DMS153 (cell line): ENCODE data around the gene TSN.
"Not testable (repeated sequence)": the region's sequence is repeated elsewhere in the genome, so short reads cannot be mapped to it uniquely, and the experiment has no call there.

Experiments
- DNase-seq: peaks from one replicate; lab custom pipeline; 2025; lab: John Stamatoyannopoulos, UW

The TSN gene

GRCh38 chr2:121755237-121756111 lies at the start of gene TSN:
Gene TSN, plus strand, starts transcription at chr2:121755651. Its CDS starts 129 bp downstream, at chr2:121755780.
- peak; percentile 95 for DNase-seq

- DNase-seq = no peak
Observed at GRCh38 chr2:121705958-121706357, 49.5 kb upstream of the TSN start.

DNA sequence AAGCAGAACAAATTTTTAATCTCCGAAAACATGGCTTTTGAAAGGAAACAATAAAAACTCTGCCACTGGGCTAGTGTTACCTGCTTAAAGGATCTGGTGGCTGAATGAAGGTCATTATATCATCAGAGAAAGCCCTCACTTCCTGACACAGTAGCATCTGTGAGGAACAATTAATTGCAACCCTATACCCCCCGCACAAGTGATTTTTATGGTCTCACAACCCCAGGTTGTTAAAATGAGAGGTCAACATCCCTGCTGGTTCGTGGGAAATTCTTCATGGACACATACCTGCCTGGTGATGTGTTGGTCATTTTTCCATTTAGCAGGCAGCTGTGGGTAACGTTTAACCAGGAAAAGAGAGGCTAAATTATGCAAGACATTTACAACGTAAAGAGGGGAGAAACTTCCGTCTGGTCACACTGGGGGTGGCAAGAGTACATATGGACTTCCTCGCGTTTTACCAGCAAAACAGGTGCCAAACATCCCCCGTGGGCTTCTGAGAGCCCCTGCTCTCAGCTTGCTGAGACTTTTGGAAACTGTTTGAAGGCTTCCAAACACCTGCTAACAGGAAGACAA lies 48.0 kb upstream of the TSN start:
- peak; percentile 48 for DNase-seq

DNA sequence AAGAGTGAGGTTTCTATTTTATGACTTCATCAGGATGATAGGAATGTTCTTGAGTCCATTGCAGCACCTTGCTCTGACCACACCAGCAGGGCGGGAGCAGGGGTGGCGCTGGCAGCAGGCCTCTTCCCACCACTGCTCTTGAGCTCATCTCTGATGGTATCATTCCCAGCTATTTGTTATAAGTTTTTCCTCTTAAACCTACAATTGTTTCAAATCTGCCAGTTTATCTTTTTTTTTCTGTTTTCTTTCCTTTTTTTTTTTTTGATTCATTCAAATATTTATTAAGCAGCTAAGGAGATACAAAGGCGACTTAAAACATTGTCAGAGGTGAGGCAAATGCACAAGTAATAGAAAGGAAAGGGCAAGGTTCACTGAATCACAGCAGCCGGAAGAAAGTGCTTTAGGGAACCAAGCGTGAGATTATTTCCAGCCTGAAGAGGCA lies 47.5 kb upstream of the TSN start:
- DNase-seq = peak; percentile 2

DNA sequence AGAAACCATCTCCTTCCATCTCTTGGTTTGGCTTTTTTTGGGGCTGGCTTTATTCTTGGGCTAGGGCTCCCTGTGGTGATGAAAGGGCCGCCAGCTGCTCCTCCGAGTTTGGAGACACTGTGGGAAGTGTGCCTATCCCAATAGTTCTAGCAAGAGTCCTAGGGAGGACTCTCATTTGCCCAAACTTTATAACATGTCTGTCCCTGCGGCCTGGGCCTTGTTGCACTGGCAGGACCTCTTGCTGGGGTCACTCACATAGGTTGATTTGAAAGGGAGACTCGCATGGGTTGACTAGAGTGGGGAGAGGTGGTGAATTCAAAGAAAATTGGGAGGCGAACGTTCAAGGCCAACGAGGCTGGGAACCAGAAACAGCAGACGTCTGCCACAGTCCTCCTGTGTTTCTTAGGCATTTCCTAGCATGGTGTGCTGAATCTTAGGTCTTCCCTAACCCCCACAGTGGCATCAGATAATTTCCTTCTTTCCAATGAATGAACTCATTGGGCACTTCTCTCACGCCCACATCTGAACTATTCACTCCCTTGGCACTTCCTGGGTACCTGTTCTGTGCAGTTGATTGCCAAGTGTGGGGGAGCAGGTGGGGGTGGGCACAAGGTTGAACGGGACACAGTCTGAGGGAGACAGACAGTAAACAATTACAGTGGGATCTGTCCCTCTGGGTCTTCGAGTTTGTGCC lies 45.5 kb upstream of the TSN start:
- no peak for DNase-seq

DNA sequence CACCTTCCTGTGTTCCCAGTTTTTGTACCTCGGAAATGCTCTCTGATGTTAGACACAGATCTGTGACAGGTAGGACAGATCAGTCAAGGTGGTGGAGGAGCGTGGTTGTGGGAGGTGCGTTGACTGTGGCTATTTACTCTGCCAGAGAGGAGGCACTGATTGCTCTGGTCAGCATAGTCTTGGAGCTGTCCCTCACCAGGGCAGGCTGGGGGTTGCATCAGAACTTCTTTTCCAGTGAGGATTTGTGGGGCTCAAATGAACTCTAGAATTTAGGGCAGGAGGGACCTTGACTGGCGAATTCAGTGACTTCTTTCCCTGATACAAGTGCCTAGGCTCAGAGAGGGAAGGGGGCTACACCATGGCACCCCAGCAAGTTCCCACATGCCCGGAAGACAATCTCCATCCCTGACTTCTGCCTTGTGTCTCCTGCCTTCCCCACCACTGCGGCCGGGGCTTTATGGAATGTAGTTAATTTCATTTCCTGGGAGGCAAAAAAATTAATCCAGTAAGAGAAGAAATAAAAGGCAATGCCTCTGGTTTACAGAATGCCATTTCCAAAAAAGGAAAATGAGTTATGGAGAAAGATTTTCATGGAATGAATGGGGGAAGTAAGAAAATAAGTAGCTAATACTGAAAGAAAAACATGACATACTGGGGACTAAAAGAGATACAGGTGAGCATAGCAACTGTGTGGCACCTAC lies 44.8 kb upstream of the TSN start:
- DNase-seq = no peak

GRCh38 chr2:121711481-121711880 lies 44.0 kb upstream of the TSN start:
- not testable (repeated sequence) for DNase-seq

DNA sequence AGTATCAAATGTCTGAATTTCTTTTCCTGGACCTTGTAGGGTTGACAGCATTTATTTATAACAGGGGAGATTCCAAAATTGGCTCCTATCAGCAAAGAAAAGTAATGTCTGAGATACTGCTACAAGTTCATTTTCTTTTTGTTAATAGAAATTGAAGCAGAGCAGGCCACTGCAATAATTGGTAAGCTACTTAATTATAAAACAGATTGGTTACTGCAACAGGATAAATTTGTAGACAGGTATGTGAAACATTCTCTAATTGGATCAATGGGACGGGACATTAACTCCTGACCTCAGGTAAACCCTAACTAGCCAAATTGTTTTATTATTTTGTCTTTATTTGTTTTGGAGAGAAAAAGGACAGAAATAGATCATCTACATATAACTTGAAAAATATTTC lies 39.3 kb upstream of the TSN start:
- no peak for DNase-seq

GRCh38 chr2:121717529-121717928 lies 37.9 kb upstream of the TSN start:
- DNase-seq = no peak

- no peak for DNase-seq
Observed at GRCh38 chr2:121721926-121722325, 33.5 kb upstream of the TSN start.

GRCh38 chr2:121722479-121722878 lies 33.0 kb upstream of the TSN start:
- no peak for DNase-seq

DNA sequence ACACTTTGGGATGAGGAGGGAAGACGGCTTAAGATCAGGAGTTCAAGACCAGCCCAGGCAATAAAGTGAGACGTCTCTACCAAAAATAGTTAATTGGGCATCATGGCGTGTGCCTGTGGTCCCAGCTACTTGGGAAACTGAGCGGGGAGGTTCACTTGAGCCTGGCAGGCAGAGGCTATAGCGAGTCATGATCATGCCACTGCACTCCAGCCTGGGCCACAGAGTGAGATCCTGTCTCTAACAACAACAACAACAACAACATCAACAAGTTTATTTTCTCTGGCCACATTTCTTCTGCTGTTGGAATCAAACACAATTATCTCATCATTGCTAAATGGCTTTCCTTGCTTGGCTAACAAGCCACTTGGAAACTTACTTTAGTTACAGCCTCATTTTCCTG lies 32.1 kb upstream of the TSN start:
- no peak for DNase-seq

DNA sequence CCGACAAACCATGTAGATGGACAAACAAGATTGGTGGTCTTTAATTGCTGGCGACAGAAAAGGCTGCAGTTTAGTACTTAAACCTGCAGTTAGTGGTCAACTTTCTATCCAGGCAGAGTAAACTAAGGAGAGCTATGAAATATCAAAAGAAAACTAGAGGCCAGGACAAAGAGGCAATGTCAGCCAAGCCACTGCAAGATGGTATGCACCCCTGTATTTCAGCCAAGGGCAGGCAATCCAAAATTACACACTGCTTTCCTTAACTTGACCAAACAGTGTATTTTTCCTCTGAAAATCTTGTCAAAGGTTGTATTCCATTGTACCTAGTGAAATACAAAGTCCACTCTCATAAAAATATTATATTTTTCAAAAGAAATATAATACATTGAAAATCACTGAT lies 28.1 kb upstream of the TSN start:
- no peak for DNase-seq

GRCh38 chr2:121727950-121728349 lies 27.5 kb upstream of the TSN start:
- no peak for DNase-seq

DNA sequence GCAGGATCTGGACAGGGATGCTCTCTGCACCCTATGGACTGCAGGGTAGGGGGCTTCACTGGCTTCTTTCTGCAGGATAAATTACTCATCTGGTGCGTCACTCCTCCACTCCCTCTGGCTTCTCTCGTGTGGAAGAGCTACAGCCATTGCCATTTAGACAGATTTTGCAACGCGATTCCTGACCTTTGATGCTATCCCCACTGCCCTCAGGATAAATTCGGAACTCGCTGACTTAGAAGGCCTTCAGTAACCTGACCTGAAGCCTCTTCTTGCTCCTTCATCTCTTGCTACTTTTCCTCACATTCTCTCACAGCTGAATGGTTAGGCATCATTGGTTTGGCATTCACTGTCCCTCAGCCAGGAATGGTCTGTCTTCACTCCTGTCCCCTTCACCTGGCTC lies 24.1 kb upstream of the TSN start:
- DNase-seq = no peak

DNA sequence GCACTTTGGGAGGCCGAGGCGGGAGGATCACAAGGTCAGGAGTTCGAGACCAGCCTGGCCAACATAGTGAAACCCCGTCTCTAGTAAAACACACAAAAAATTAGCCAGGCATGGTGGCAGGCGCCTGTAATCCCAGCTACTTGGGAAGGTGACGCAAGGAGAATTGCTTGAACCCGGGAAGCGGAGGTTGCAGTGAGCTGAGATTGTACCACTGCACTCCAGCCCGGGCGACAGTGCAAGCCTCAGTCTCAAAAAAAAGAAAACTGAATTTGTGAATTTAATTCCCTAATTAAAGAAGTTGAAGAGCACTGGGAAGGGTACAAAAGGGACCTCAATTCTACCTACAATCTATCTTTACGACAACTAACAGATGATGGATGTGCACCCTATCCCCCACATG lies 20.9 kb upstream of the TSN start:
- not testable (repeated sequence) for DNase-seq

GRCh38 chr2:121735518-121736074 lies 19.9 kb upstream of the TSN start:
- DNase-seq = no peak

DNA sequence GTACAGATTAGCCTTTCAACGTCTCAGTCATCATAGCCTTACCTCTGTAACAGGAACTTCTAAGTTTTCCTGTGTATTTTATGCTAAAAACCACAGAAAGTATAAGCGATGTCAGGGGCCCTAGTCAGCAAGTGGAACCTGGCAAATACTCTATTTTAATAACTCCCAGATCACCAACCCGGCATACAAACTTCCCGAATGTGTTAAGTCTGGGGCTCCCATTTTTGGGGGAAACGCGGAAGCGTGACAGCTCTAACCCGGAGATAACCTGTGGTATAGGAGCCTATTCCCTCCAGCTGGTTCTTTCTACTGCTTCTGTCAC lies 19.4 kb upstream of the TSN start:
- DNase-seq = no peak

- peak; percentile 92 for DNase-seq
Observed at GRCh38 chr2:121736462-121737336, 18.8 kb upstream of the TSN start, which contains the start of gene NIFK. Gene NIFK, minus strand, starts transcription at chr2:121736875. Its CDS starts 25 bp downstream, at chr2:121736850.

- no peak for DNase-seq
Observed at GRCh38 chr2:121740973-121741372, 14.5 kb upstream of the TSN start.

GRCh38 chr2:121741450-121741849 lies 14.0 kb upstream of the TSN start:
- no peak for DNase-seq
